Mucosa of descending colon (tissue), 3 donors: Measurements from ENCODE around the gene SGTA. TPM values are rescaled to one million over a fixed set of nuclear protein-coding genes. Genes with fewer than 3 reads are reported as not detected.

ENCODE experiments used
- ATAC-seq: fragments of 200-7000 bp; cut with Tn5 transposase; one replicate; pipeline ENCODE4 v1.9.1; 2020; ENCODE audit warnings: mild to moderate bottlenecking, moderate library complexity
- DNase-seq, 3 donors: peaks; one replicate each; pipeline ENCODE4 v3.0.0-alpha.2; 2020
- H3K36me3 ChIP-seq: fragments of 200-600 bp; one replicate; pipeline ENCODE4 v1.8.0; 2021; ENCODE audit warnings: low read depth, mild to moderate bottlenecking
- H3K4me1 ChIP-seq: fragments of 200-600 bp; one replicate; pipeline ENCODE4 v1.8.0; 2021; ENCODE audit warnings: low read depth, mild to moderate bottlenecking
- H3K4me3 ChIP-seq: fragments of 200-600 bp; one replicate; pipeline ENCODE4 v1.8.0; 2021; ENCODE audit warnings: mild to moderate bottlenecking
- H3K9me3 ChIP-seq: fragments of 200-600 bp; one replicate; pipeline ENCODE4 v1.8.0; 2021; ENCODE audit warnings: mild to moderate bottlenecking
- intact Hi-C, 2 donors: fragments of 100-400 bp; cut with DNase I in 1 of 2; cut with micrococcal nuclease in 1 of 2; formaldehyde crosslinking; loops; one replicate each; pipeline versions ENCODE4 v1.11.0 to v1.11.1; 2022; cut with DNase I, micrococcal nuclease
- total RNA-seq, 3 donors: library from RNA; stranded (reverse); fragmentation: NEBNext Ultra II Directional in 2 of 3; extraction: Animal tissue kit (Norgen Biotek cat#: 25700) in 2 of 3; gene quantifications; one replicate each; pipeline versions ENCODE4 v1.2.1 to v1.2.4, GENCODE V29; 2021 to 2023
- TF ChIP-seq, protein P1 (sequence below): fragments of 200-600 bp; IDR thresholded peaks from one replicate; pipeline ENCODE4 v1.8.0; 2022; ENCODE audit warnings: antibody characterized with exemption, mild to moderate bottlenecking
- donor health status: DM: no; HTN: no; CAD: no; lungs with moderate emphysema.
- donor health status: DM: no; HTN: no; CAD: no.
- donor health status: DM: no; HTN: yes; CAD: no.

SGTA gene
- total RNA-seq, 3 donors from 2014 or later = 37.7 to 52.7 (median 48.9) TPM

DNA sequence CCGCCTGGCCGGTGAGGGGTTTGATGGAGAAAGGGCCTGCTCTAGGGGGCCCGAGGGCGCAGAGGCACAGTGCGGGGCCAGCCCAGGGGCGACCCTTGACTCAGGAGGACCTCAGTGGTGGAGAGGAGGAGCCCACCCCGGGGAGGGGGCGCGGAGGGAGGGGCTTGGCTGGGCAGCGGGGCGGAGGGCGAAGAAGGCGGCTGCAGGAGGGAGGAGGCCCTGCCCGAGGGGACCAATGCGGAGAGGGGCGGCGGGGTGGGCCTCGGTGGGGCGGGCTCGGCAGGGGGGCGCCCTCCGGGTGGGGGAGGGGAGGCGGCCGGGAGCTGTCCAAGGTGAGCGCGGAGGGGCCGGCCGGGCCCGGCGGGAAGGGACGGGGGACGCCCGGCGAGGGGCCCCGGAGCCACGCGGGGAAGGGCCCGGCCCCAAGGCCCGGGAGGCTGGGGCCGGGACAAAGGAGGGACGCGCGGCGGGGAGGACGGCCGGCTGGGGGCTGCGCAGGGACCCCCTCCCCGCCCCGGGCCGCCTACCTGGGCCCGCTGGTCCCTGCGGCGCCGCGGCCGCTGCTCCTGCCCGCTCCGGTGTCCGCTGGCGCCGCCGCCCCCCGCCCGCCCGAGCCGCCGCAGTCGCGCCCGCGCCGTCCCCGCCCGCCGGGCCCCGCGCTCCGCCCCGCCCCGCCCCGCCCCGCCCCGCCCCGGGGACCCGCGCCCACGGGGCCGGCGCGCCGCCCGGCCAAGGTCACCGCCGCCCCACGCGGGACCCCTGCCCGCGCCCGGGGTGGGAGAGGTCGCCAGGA, 62.1 kb downstream of the SGTA start, which contains the start of gene DIRAS1:
TSS of gene DIRAS1 (minus strand) at position 596 of the 793 bp plus-strand sequence. CDS start 3,566 bp downstream, outside the sequence.
- intact Hi-C loops = no loop called here
- Histone ChIP-seq H3K9me3 (no peaks in the 10 kb centered on the region), H3K36me3 (no peaks in the 10 kb centered on the region), H3K4me1 (no peaks in the 10 kb centered on the region), H3K4me3 (no peak within 1 kb of the TSS)
- TF ChIP-seq, protein P1, sequence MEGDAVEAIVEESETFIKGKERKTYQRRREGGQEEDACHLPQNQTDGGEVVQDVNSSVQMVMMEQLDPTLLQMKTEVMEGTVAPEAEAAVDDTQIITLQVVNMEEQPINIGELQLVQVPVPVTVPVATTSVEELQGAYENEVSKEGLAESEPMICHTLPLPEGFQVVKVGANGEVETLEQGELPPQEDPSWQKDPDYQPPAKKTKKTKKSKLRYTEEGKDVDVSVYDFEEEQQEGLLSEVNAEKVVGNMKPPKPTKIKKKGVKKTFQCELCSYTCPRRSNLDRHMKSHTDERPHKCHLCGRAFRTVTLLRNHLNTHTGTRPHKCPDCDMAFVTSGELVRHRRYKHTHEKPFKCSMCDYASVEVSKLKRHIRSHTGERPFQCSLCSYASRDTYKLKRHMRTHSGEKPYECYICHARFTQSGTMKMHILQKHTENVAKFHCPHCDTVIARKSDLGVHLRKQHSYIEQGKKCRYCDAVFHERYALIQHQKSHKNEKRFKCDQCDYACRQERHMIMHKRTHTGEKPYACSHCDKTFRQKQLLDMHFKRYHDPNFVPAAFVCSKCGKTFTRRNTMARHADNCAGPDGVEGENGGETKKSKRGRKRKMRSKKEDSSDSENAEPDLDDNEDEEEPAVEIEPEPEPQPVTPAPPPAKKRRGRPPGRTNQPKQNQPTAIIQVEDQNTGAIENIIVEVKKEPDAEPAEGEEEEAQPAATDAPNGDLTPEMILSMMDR = no peak
- ATAC-seq (no peak), DNase-seq (no peak)

GRCh38 chr19:2719920-2720776, 62.9 kb downstream of the SGTA start:
- ATAC-seq (no peak), DNase-seq (no peak)
- intact Hi-C loops = no loop called here
- Histone ChIP-seq H3K4me3 (no peak overlapping the region), H3K36me3 (no peaks in the 10 kb centered on the region), H3K4me1 (no peaks in the 10 kb centered on the region), H3K9me3 (peaks cover 7% of the 10 kb centered on the region)
- TF ChIP-seq, protein P1 = no peak

- Histone ChIP-seq H3K36me3 (no peaks in the 10 kb centered on the region), H3K4me1 (no peaks in the 10 kb centered on the region), H3K9me3 (peaks cover 8% of the 10 kb centered on the region), H3K4me3 (no peak overlapping the region)
- intact Hi-C loops = no loop called here
- TF ChIP-seq, protein P1 = no peak
- DNase-seq (no peak), ATAC-seq (no peak)
Measured at GRCh38 chr19:2719232-2719735, 63.8 kb downstream of the SGTA start.

- intact Hi-C loops = no loop called here
- no peak for ATAC-seq
Measured at GRCh38 chr19:2717638-2718541, 65.2 kb downstream of the SGTA start.

More at GRCh38 chr19:2717638-2718541, 65.2 kb downstream of the SGTA start:
- peaks cover 8% of the 10 kb centered on the region for H3K9me3 ChIP-seq
- no peaks in the 10 kb centered on the region for H3K36me3 ChIP-seq
- H3K4me3 ChIP-seq = no peak overlapping the region
- TF ChIP-seq, protein P1 = no peak
- H3K4me1 ChIP-seq = no peaks in the 10 kb centered on the region
- DNase-seq = no peak
